COLO668 (cell line): ENCODE data around the gene PRTN3.
"Not testable (repeated sequence)": the region's sequence is repeated elsewhere in the genome, so short reads cannot be mapped to it uniquely, and the experiment has no call there.

Source experiments
- DNase-seq: peaks from one replicate; lab custom pipeline; 2025; ENCODE audit not compliant: unreplicated experiment; lab: John Stamatoyannopoulos, UW

The PRTN3 gene

DNA sequence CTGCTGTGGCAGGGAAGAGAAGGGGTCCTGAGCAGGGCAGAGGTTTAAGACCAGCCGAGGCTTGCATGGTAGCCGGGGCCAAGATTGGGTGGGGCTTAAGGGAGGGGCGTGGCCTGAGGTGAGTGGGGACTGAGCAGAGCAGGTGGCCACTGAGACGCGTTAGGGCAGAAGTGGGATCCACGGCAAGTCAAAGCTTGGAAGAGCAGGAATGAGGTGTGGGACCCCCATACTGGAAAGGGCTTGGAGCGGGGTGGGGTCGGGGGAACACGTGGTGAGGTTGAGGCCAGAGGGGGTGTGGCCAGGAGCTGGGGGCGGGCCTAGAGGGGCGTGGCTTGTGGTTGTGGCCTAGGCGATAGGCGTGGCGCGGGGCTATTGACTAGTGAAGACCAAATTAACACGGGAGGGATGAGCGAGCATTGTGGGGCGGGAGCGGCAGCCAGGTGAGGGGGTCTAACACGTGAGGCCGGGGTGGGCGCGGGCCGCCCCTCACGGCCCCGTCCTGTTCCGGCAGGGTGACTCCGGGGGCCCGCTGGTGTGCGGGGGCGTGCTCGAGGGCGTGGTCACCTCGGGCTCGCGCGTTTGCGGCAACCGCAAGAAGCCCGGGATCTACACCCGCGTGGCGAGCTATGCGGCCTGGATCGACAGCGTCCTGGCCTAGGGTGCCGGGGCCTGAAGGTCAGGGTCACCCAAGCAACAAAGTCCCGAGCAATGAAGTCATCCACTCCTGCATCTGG, 21.9 kb downstream of the PRTN3 start:
- DNase-seq, result peak; percentile 60

DNA sequence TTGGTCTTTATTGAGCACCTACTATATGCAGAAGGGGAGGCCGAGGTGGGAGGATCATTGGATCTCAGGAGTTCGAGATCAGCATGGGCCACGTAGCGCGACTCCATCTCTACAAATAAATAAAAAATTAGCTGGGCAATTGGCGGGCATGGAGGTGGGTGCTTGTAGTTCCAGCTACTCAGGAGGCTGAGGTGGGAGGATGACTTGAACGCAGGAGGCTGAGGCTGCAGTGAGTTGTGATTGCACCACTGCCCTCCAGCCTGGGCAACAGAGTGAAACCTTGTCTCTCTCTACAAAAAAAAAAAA, 22.5 kb downstream of the PRTN3 start:
- DNase-seq, result no peak

DNA sequence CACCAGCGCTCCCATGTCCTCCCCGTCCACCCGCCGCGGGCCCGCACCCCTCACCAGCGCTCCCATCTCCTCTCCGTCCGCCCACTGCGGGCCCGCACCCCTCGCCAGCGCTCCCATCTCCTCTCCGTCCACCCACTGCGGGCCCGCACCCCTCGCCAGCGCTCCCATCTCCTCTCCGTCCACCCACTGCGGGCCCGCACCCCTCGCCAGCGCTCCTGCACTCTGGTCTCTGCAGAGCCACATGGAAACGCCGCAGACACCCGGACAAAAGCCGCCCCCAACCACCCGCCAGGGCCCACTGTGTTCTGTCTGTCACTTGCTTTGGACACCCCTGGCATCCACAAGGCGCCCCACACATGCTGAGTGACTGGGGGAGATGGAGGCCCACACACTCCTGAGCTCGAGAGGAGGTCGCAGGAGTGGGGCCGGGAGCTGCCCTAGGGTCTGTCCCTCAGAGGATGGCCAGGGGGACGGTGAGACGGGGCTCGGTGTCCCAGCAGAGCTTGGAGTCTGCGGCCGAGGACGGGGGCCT, 26.0 kb downstream of the PRTN3 start:
- DNase-seq, result no peak

DNA sequence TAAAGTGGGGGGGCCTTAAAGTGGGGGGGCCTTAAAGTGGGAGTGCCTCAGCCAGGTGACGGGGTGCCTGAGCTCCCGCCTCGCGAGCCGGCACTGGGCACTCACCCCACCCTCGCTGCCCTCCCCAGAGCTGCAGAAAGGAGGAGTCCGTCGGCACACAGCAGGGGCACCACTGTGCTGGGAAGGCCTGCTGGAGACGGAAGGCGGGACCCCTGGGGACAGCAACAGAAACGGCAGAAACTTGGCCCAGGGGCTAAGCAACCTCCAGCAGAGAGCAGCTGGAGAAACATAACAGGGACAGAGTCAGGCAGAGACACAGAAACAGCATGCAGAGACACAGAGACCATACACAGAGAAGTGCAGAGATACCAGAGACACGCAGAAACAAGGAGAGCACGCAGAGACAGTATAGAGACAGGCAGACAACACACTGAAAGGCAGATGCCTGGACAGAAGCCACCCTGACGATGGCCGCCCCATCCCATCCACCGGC, 26.5 kb downstream of the PRTN3 start:
- DNase-seq, result no peak

DNA sequence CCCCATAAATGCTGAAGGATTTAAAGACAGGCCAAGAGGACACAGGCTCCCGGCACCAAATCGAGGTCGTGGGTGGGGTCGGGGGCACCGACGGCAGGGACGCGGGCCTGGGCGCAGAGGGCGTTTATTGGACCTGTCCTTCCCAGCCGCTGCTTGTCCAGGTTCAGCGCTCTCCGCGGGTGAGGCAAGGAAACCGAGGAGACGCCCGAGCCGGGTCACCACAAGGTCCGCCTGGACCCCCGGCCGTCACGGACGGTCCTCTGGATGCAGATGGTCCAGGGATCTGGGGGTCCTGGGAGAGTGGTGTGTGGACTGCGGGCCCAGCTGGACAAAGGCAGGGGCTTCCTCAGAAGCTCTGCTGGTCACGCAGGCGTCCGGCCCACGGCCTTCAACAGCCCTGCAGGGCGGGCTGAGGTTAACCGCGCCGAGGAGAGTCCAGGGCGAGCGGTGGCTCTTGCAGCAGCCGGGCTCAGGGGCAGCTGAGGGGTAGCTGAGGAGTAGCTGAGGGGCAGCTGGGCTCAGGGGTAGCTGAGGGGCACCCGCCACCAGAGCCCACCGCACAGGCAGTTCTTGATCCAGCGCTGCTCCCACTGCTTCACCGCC, 27.2 kb downstream of the PRTN3 start:
- DNase-seq, result no peak

DNA sequence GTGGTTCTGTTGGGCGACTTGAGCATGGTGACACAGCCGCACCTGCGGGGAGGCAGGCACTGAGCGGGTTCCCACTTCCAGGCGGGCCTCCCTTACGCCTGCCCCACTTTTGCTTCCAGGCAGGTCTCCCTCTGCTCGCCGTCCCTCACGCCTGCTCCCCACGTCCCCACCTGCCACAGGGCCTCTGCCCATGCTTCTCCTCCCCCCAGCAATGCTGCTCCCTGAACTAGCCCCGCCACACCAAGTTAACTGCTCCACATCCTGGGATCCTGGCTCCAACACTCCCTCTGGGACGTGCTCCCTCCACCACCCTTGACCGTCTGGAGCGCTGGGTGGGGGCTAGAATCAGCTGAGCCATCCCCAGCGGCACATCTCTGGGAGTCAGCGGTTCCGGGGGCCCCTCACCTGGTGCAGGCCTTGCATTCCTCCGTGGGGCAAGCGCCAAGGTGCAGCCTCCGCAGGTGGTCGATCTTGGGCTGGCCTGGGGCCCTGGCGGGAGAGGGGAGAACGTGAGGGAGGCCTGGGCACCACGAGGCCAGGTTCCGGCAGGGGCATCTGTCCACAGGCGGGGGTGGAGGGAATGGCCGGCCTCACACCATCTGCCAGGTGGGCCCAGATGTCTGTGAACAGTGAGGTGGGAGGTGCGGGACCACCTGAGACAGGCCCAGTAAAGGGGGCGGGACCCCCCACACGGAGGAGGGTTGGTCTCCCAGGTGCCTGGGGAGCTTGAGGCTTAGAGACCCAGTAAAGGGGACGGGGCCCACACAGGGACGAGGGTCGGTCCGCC, 27.9 kb downstream of the PRTN3 start:
- no peak for DNase-seq

DNA sequence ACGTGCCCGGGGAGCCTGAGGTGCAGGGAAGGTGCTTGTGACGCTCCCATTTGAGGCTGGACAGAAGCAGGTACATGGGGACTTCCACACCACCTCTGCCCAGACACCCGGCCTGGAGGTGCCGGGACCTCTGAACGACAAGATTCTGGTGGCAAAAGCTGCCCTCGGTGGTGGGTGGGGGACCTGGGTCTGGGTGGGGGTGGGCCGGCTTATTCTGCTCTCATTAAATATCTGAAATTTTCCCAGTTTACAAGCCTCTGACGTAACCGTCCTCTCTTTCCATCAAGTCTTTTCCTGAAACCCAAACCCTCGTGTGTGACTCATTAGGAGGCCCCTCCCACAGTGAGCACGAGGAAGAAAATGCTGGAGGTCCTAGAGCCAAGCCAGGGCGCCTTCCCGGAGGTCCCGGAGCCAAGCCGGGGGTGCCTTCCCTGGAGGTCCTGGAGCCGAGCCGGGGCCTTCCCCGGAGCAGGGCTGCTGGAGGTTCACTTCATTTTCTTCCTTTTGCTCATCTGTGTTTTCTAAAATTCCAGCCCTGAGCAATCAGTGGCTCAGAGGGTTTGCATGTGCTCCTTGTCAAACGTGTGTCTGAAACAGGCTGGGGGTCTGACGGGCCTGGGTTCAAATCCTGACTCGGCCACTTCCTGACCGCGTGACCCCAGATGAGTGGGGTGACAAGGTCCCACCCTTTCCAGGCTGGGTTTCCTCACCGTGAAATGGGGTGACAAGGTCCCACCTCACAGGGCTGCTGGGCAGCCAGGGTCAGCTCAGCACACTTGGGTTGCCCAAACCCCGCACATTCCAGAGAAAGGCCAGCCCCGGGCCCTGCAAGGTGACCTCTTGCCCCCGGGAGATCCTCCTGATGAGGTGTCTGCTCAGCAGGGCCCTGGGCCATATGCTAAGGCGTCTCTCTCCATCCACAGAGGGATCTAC, 28.7 kb downstream of the PRTN3 start:
- DNase-seq, result no peak

DNA sequence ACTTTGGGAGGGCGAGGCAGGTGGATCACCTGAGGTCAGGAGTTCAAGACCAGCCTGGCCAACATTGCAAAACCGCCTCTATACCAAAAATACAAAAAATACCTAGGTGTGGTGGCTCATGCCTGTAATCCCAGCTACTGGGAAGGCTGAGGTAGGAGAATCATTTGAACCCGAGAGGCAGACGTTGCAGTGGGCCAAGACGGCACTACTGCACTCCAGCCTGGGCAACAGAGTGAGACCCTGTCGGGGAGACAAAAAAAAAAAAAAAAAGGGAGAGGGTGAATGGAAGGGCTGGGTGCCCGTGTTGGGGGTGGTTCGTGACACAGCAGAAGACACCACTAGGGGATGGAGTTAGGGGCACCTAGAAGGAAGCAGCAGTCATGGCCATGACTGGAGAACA, 29.5 kb downstream of the PRTN3 start:
- DNase-seq, result no peak

DNA sequence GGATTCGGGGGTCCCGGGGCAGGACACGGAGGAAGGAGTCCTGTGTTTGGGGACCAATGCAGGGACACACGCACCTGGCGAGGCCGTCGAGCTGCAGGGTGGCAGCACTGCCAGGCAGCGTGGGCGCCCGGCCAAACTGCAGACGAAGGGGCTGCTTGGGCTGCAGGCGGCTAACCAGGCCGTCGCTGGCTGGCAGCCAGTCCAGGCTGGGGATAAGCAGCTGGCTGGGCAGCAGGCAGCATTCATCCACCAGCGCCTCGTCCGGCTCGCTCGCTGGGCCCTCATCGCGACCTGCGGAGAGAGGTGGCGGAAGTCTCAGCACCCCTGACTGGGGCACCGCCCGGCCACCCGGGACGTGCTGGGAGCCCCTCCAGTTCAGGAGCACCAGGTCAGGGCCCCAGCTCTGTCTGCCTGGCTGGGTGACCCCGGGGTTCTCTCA, 30.2 kb downstream of the PRTN3 start:
- no peak for DNase-seq

DNA sequence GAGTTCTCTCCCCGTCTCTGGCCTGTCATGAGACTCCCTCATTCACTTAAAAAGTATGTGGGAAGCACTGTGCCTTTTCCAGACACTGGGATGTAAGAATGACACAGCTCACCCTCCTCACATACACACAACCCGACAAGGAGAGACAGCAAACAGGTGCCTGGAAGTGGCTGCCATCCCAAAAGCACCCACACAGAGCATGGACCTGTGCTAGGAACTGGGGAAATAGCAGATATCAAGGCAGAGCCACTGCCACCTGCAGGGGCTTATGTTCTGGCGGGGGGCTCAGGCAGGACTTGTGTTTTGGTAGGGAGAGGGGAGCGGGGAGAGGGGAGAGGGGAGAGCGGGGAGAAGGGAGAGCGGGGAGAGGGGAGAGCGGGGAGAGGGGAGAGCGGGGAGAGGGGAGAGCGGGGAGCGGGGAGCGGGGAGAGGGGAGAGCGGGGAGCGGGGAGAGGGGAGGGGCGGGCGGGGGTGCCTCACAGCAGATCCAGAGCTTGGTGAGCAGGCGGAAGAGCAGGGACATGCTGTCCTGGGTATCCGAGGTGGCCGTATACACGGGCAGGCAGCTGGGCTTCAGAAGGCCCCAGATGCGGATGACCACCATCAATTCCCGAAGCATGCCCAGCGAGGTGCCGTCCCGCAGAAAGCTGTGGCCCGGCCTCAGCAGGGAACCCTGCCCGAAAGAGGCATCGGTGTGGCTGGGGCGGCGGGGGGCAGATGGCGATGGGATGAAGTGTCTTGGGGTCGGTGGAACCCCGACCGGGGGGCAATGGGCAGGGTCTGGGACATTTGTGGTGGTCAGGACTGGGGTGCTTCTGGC, 30.9 kb downstream of the PRTN3 start:
- no peak for DNase-seq

DNA sequence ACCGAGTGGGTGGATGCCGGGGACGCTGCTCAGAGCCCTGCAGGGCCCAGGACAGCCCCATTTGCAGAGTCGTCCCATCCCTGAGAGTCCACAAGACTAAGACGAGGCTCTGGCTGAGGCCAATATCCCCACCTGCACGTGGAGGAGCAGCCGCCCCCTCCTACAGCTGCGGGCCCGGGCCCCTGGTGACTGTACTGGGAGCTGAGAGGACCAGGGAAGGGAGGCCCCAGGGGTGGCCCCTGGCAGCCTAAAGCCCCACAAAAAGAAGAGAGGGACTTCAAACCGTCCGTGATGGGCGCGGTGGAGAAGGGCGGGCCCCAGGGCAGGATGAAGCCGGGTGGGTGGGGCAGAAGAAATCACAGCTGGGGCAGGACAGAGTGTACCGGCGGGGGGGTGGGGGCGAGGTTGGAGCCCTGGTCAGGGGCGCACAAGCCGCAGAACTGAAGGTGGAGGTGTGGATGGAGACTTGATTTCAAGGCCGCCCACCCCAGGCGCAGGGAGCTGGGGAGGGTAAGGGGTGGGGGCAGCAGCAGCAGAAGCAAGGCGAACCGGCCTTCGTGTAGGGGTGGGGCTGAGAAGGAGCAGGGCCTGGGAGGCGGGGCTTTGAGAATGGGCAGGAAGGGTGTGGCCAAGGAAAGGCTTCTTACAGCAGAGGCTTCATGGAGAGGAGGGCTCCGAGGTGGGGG, 31.6 kb downstream of the PRTN3 start:
- DNase-seq, result no peak

DNA sequence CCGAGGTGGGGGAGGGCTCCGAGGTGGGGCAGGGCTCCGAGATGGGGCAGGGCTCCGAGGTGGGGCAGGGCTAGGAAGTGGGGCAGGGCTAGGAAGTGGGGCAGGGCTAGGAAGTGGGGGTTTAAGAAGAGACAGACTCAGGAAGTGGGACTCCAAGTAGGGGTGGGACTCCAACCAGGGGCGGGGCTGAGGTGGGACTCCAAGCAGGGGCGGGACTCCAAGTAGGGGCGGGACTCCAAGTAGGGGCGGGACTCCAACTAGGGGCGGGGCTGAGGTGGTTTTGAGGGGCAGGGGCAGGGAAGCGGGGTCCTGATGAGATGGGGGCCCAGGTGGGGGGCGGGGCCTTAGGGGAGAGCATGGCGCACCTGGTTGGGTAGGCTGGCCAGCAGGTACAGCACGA, 32.3 kb downstream of the PRTN3 start:
- DNase-seq, result no peak

DNA sequence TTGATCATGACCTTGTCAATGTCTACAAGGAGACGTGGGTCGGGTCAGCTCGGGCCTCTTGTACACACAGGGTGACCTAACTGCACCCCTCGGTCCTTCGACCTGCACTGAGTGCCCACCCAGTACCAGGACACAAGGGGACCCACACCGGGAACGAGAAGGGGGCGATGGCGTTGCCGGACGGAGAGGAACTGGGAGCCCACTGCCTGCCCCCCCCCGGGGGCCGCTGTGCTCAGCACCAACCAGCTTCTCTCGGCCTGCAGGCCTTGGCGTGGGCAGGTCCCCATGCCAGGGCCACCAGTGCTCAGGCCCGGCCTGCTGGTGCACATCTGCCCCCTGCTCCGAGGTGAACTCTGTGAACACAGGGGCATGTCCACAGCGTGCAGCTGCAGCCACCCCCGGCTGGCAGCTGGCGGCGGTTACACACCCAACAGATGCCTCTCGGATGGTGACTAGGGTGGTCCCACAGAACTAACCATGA, 32.8 kb downstream of the PRTN3 start:
- no peak for DNase-seq

DNA sequence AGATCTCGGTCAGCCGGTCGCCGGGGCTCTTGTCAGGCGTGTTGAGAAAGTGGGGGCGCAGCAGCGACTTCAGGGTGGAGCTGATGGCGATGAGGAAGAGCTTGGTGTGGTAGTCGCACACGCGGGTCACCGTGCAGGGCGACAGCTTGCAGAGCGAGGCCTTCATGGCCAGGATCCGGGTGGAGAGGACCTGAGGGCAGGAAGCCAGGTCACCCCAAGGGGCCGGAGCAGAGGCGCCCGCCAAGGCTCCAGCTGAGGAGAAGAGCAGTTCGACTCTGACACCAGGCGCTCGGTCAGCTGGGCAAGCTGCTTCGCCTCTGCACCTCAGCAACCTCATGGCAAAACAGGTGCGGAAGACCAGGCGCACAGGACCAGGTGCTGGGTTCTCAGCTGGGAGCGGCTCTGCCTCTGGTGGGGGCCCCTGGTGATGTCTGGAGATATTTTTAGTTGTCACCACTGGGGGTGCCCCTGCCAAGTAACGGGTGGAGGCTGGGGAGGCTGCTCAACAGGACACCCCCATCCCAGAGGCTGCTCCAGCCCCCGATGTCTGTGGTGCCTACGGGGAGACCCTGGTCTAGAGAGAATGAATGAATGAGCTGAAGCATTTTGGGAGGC, 34.6 kb downstream of the PRTN3 start:
- no peak for DNase-seq

DNA sequence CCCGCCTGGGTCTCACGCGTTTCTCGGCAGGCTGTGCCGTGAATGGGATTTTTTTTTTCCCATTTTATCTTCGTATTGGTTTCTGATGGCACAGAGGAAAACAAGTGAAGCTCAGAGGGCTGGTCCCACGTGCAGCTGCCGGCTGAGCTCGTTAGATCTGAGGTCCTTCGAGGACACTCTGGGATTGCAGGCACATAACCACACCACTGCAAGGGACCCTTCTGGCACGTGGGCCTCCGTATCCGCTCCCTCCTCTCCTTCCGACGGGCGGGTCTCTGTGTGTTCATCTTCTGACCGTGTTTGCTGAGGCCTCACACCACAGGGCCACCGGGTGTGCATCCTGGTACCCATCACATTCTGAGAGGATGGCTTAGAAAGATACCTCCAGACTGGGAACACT, 35.3 kb downstream of the PRTN3 start:
- no peak for DNase-seq

DNA sequence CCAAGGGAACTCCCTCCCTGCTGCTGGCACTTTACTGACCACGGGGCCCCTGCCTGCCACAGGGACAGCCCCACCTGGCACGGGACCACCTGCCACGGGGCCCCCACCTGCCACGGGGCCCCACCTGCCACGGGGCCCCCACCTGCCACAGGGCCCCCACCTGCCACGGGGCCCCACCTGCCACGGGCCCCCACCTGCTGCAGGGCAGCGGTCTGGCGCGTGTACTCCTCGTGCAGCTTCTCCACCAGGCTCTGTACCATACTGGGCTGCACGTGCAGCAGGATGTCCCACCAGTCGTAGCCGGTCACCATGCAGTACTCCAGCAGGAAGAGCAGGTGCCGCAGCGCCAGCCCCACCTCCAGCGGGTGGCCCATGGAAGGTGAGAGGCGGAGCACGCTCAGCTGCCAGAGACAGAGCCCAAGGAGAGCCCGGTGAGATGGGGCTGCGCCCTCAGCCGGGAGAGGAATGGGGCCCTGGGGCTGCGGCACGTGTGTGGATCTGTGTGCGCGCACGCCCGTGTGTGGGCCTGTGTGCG, 36.0 kb downstream of the PRTN3 start:
- peak; percentile 30 for DNase-seq

DNA sequence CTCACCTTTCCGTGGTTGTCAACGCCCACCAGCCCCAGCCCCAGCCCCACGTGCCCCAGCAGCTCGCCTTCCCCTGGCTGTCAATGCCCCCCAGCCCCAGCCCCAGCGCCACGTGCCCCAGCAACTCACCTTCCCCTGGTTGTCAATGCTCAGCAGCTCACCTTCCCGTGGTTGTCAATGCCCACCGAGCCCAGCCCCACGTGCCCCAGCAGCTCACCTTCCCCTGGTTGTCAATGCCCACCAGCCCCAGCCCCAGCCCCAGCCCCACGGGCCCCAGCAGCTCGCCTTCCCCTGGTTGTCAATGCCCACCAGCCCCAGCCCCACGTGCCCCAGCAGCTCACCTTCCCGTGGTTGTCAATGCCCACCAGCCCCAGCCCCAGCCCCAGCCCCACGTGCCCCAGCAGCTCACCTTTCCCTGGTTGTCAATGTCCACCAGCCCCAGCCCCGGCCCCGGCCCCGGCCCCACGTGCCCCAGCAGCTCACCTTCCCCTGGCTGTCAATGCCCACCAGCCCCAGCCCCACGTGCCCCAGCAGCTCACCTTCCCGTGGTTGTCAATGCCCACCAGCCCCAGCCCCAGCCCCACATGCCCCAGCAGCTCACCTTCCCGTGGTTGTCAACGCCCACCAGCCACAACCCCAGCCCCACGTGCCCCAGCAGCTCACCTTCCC, 37.3 kb downstream of the PRTN3 start:
- DNase-seq, result not testable (repeated sequence)
